Naive thymus-derived CD8-positive, alpha-beta T cell (primary cell): ENCODE results near the gene ERN1. TPM values are rescaled to one million over a fixed set of nuclear protein-coding genes. Genes with fewer than 3 reads are reported as not detected.

ENCODE experiments used
- ATAC-seq, 2 donors: fragments of 150-1000 bp; cut with Tn5 transposase in 1 of 2; sonication (Bioruptor Pico), chemical (Tn5 transposase) in 1 of 2; 1 replicate in 1 of 2; 2 replicates in 1 of 2; pipeline ENCODE4 v1.10.0; 2021; ENCODE audit warnings: mild to moderate bottlenecking in 2 of 2, moderate library complexity in 2 of 2
- POLR2A ChIA-PET: fragments of 350-600 bp; sonication (Branson Sonifier 250); formaldehyde crosslinking; loops from one replicate; lab custom pipeline; 2021; ENCODE audit warnings: antibody characterized with exemption; lab: Charles Lee
- DNase-seq, 10 donors: peaks; one replicate each; pipeline versions ENCODE4 v3.0.0 to v3.0.0-alpha.2; 2020 to 2022
- H3K27ac Mint-ChIP-seq, 10 donors: one replicate each; pipeline ENCODE4 v1.8.0; 2020 to 2022; ENCODE audit warnings: mild to moderate bottlenecking in 10 of 10, mixed read lengths in 10 of 10, moderate library complexity in 4 of 10, inconsistent platforms in 1 of 10
- H3K27me3 Mint-ChIP-seq, 5 donors: one replicate each; pipeline ENCODE4 v1.8.0; 2021 to 2022; ENCODE audit warnings: mixed read lengths in 5 of 5
- H3K36me3 Mint-ChIP-seq, 3 donors: one replicate each; pipeline ENCODE4 v1.8.0; 2020 to 2022; ENCODE audit warnings: mixed read lengths in 3 of 3, mild to moderate bottlenecking in 2 of 3, inconsistent platforms in 1 of 3
- H3K4me1 Mint-ChIP-seq, 4 donors: one replicate each; pipeline ENCODE4 v1.8.0; 2021 to 2022; ENCODE audit warnings: mixed read lengths in 4 of 4
- H3K4me3 Mint-ChIP-seq, 10 donors: one replicate each; pipeline ENCODE4 v1.8.0; 2020 to 2022; ENCODE audit warnings: mild to moderate bottlenecking in 10 of 10, mixed read lengths in 10 of 10, moderate library complexity in 6 of 10, inconsistent platforms in 1 of 10
- H3K9me3 Mint-ChIP-seq, 9 donors: one replicate each; pipeline ENCODE4 v1.8.0; 2020 to 2022; ENCODE audit warnings: mixed read lengths in 9 of 9, mild to moderate bottlenecking in 3 of 9, inconsistent platforms in 1 of 9, moderate library complexity in 1 of 9
- polyA plus RNA-seq, 3 donors: library from polyadenylated mRNA; unstranded; fragments of 300-500 nt; fragmentation: Illumina TruSeq; gene quantifications; one replicate each; pipeline ENCODE4 v1.2.3, GENCODE V29; 2021
- total RNA-seq, 8 experiments: library from RNA in 2 of 8; stranded (reverse) in 2 of 8; gene quantifications; one replicate each; pipeline ENCODE4 v1.2.3 and lab custom pipeline; 2021 to 2026

Gene ERN1
- total and polyA plus RNA-seq, 5 experiments from 2014 or later: 9.3 to 24.0 (median 21.2) TPM

DNA sequence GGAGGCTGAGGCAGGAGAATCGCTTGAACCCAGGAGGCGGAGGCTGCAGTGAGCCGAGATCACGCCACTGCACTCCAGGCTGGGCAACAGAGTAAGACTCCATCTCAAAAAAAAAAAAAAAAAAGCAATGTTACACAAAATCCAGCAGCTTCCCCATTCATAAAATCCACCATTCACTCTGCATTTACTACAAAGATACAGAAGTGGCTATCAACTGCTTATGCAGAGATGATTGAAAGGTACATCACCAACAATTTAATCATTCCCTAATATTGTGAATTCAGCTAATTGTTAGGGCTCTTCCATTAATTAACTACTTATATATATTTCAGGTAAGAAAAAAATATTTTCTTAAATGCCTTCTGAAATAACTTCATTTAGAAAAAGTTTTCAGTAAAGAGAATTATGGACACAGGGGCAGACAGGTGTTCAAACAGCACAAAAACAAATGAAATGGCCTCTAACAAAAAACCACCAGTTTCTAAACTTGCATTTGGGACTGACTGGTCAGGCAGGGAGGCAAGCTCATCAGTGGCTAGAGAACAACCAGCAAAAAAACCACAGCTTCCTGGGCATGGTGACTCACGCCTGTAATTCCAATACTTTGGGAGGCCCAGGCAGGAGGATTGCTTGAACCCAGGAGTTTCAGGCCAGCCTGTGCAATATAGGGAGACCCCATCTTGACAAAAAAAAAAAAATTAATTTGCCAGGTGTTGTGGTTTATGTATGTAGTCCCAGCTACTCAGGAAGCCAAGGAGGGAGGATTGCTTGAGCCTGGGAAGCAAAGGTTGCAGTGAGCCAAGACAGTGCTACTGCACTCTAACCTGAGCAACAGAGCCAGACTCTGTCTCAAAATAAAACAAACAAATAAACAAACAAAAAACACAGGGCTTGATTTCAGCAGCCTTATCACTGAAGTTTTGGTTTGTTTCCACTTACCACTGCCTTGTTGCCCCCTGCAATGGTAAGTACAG, 26.3 kb downstream of the ERN1 start:
- no peak for ATAC-seq
- POLR2A ChIA-PET: interaction anchor here (0.6 to 1.5 kb wide), 7 partner anchors 11 to 334 kb away, joined by 3 to 6 read pairs (median 5); no protein-coding TSS in a partner anchor
- DNase-seq: no peak
- no peaks in the 10 kb centered on the region for H3K9me3 Mint-ChIP-seq
- peak overlapping the region in 3 of 10 donors; percentile 10 to 95 (median 78) for H3K27ac Mint-ChIP-seq
- H3K27me3 Mint-ChIP-seq: no peaks in the 10 kb centered on the region
- H3K4me1 Mint-ChIP-seq: peaks cover 11 to 58% (median 39%) of the 10 kb centered on the region in 4 donors
- H3K36me3 Mint-ChIP-seq: peaks cover 0 to 3% (median 0%) of the 10 kb centered on the region in 3 donors
- H3K4me3 Mint-ChIP-seq: peak overlapping the region in 1 of 10 donors; percentile 19

DNA sequence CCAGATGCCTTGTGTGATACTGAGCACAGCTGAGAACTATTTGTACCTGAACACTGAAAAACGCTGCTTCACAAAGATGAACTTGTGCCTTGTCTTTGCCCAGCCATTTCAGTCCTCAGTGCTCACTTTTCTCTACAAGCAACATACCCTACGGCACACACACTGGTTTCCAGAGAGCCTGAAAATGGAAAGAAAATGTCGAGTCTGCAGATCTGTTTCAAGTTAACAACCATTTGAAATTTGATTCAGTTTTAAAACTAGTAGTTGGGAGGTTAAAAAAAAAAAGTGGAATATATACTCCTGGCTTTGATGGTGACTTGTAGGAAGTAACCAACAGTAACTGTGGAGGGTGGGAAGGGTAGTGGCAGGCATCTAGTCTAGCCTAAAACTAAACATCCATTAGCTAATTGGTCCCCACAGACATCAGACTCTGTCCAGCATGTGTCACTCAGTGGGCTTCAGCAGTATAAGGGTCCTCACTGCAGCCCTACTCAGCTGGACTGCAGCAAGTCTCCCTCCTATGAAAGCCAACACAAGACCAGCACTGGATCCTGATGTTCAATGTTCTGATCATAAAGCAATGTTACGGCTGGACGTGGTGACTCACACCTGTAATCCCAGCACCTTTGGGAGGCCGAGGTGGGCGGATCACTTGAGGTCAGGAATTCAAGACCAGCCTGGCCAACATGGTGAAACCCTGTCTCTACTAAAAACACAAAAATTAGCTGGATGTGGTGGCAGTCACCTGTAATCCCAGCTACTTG, 27.1 kb downstream of the ERN1 start:
- DNase-seq (no peak), ATAC-seq (no peak)
- Mint-ChIP-seq H3K27me3 (no peaks in the 10 kb centered on the region), H3K36me3 (peaks cover 0 to 5% (median 3%) of the 10 kb centered on the region in 3 donors), H3K4me1 (peaks cover 11 to 57% (median 42%) of the 10 kb centered on the region in 4 donors), H3K4me3 (no peak overlapping the region), H3K27ac (peak overlapping the region in 2 of 10 donors; percentile 49 to 81), H3K9me3 (no peaks in the 10 kb centered on the region)
- POLR2A ChIA-PET: interaction anchor here (0.6 to 1.5 kb wide), 5 partner anchors 8 to 333 kb away, joined by 3 to 6 read pairs (median 5); no protein-coding TSS in a partner anchor

DNA sequence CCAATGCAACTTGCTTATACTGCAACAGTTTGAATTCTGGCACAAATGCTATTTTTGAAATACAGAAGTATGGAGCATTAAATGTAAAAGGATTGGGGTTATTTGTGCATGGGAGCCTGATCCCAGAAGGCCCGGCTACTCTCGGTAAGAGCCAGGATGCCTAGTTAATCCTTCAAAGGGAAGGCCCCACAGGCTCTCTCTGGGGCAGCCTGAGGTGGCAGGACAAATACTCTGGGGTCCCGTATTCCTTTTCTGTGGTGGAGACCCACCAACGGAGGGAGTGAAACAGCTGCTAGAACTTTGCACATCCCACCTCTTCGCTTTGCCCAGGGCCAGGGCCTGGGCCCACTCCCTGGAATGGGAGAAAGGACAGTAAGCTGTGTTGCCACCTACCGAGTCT, 30.4 kb downstream of the ERN1 start:
- no peak overlapping the region for H3K27ac Mint-ChIP-seq
- H3K36me3 Mint-ChIP-seq: peaks cover 2 to 23% (median 18%) of the 10 kb centered on the region in 3 donors
- H3K4me3 Mint-ChIP-seq: no peak overlapping the region
- ATAC-seq (no peak), DNase-seq (no peak)
- H3K27me3 Mint-ChIP-seq: no peaks in the 10 kb centered on the region
- POLR2A ChIA-PET: no interaction called here
- no peaks in the 10 kb centered on the region for H3K9me3 Mint-ChIP-seq
- peaks cover 10 to 55% (median 32%) of the 10 kb centered on the region in 4 donors for H3K4me1 Mint-ChIP-seq

DNA sequence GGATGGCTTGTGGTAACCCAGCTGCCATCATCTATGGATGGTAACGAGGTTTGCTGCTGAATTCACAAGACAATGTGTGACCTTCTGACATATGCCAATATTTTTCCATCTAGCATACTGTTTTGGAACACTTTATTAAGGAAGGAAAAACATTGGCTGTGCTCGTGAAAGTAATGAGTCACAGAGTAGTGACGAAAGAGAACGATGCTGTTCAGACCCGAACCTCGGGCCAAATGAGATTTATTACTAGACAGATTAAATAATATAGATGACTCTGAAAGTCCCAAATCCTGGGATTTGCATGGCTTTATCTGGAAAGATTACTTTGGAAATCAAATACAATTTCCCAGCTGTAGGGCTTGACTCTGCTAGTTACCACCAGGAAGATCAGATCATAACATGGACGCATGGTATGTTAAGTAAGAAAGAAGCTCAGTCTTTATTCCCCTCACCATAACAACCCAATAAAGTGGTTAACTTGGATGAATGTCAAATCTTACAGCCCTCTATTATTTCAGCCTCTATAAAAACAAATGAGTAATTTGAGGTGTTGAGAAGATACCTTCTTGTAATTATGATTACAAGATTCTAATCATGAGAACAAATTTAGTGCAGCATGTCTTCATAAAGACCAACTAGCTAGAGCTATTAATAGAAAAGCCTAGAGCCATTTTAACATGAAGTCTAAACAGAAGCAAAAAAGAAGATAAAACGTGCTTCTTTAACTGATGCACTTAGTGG, 32.6 kb downstream of the ERN1 start:
- H3K9me3 Mint-ChIP-seq: no peaks in the 10 kb centered on the region
- peaks cover 8 to 53% (median 25%) of the 10 kb centered on the region in 4 donors for H3K4me1 Mint-ChIP-seq
- peaks cover 4 to 23% (median 22%) of the 10 kb centered on the region in 3 donors for H3K36me3 Mint-ChIP-seq
- POLR2A ChIA-PET: interaction anchor here (0.6 kb wide), 1 partner anchor 100 kb away, joined by 6 read pairs; no protein-coding TSS in a partner anchor
- no peaks in the 10 kb centered on the region for H3K27me3 Mint-ChIP-seq
- H3K27ac Mint-ChIP-seq: peak overlapping the region in 1 of 10 donors; percentile 10
- H3K4me3 Mint-ChIP-seq: no peak overlapping the region
- no peak for ATAC-seq
- no peak for DNase-seq

DNA sequence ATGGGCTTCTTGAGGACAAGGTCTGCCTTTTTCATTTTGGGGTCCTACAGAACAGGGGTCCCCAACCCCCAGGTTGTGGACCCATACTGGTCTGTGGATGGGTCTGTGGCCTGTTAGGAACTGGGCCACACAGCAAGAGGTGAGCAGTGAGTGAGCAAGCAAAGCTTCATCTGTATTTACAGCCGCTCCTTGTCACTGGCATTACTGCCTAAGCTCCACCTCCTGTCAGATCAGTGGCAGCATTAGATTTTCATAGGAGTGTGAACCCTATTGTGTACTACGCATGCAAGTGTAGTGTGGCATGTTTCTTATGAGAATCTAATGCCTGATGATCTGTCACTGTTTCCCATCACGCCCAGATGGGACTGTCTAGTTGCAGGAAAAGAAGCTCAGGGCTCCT, 33.9 kb downstream of the ERN1 start:
- DNase-seq (no peak), ATAC-seq (no peak)
- Mint-ChIP-seq H3K9me3 (no peaks in the 10 kb centered on the region), H3K4me3 (no peak overlapping the region), H3K27me3 (no peaks in the 10 kb centered on the region), H3K27ac (peak overlapping the region in 1 of 10 donors; percentile 66), H3K4me1 (peaks cover 12 to 63% (median 32%) of the 10 kb centered on the region in 4 donors), H3K36me3 (peaks cover 4 to 26% (median 23%) of the 10 kb centered on the region in 3 donors)
- POLR2A ChIA-PET: no interaction called here

DNA sequence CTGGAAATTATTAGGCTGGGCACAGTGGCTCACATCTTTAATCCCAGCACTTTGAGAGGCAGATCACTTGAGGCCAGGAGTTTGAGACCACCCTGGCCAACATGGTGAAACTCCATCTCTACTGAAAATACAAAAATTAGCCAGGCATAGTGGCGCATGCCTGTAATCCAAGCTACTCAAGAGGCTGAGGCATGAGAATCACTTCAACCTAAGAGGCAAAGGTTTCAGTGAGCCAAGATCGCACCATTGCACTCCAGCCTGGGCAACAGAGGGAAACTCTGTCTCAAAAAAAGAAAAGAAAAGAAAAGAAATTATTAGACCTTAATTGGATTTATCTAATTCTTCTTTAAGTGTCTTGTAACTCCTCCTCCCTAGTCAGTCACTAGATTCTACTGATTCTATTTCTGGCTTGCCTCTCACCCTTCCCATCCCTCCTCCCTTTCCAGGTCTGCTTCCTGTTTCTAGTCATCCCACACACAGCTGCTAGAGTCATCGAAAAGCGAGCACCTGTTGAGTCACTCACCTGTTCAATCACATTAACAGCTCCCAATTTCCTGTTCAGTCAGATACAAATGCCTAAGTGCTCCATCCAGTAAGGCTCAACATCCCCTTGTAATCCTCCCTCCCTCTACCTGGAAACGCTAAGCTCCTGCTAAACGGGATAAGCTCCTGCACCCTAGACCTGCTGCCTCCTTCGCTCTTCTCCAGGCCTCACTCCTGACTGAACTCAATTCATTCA, 34.6 kb downstream of the ERN1 start:
- no peak for DNase-seq
- Mint-ChIP-seq H3K9me3 (no peaks in the 10 kb centered on the region), H3K4me1 (peaks cover 14 to 69% (median 35%) of the 10 kb centered on the region in 4 donors), H3K36me3 (peaks cover 4 to 30% (median 23%) of the 10 kb centered on the region in 3 donors), H3K27ac (peak overlapping the region in 4 of 10 donors; percentile 17 to 72 (median 46)), H3K4me3 (no peak overlapping the region), H3K27me3 (no peaks in the 10 kb centered on the region)
- POLR2A ChIA-PET: no interaction called here
- ATAC-seq: no peak

DNA sequence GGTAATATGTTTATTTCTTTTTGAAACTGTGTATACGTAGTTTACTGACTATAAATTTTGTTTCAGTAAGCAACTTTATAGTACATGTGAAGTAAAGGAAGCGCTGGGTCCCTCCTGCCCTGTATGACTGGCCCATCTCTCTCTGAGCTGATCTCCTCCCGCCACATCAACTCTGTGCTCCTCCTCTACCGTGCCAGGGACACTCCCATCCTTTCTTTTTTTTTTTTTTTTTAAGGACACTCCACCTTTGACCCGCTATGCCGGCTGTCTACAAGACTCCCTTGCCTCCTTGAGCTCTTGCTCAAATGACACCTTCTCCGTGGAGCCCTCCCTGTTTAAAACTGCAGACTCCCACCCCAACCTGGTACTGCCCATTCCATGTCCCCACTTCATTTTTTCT, 35.5 kb downstream of the ERN1 start:
- Mint-ChIP-seq H3K4me3 (no peak overlapping the region), H3K27me3 (no peaks in the 10 kb centered on the region), H3K4me1 (peaks cover 14 to 76% (median 36%) of the 10 kb centered on the region in 4 donors), H3K36me3 (peaks cover 4 to 30% (median 23%) of the 10 kb centered on the region in 3 donors), H3K27ac (peak overlapping the region in 4 of 10 donors; percentile 12 to 72 (median 33)), H3K9me3 (no peaks in the 10 kb centered on the region)
- POLR2A ChIA-PET: no interaction called here
- DNase-seq (no peak), ATAC-seq (no peak)

DNA sequence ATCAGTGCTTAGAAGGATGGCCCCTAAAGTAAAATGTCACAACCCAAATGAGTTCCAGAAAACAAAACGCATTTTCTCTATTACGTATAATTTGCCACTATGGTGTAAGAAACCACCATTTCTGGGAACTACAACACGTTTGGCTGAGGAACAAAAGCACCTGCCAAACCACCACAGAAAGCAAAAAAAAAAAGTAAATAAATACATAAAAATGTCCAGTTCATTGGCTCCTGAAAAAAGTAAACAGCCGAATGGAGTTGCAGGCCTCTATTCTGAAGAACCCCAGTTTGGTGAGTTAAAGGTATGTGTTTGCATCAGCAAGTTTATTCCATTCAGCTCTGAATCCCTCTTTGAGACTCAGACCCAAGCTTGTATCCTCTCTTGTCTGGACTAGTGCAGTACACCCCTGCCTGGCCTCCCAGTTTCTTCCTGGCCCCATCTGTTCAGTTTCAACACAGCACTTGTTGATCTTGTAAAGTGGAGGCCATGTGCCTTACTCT, 36.9 kb downstream of the ERN1 start:
- ATAC-seq (no peak), DNase-seq (no peak)
- Mint-ChIP-seq H3K36me3 (peaks cover 4 to 30% (median 19%) of the 10 kb centered on the region in 3 donors), H3K27ac (peak overlapping the region in 3 of 10 donors; percentile 42 to 84 (median 72)), H3K4me3 (no peak overlapping the region), H3K9me3 (no peaks in the 10 kb centered on the region), H3K4me1 (peaks cover 15 to 80% (median 35%) of the 10 kb centered on the region in 4 donors), H3K27me3 (no peaks in the 10 kb centered on the region)
- POLR2A ChIA-PET: no interaction called here

DNA sequence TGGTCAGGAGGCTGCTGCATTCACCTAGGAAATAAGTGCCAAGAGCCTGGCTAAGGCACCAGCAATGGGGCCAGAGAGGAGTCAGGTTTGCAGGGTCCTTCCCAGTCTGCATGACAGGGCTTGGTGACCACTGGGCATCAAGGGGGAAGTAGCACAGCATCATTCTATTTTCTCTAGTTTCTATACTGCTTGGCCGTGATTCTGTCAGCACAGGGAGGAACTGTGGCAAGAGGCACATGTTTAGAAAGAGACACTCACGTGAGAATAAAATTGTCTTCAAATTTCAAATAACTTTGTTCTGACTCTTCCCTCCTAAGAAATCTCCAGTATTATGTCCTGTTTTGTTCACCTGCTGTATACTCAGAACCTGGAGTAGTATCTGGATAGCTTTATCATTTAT, 37.8 kb downstream of the ERN1 start:
- H3K9me3 Mint-ChIP-seq: no peaks in the 10 kb centered on the region
- DNase-seq (no peak), ATAC-seq (no peak)
- H3K4me1 Mint-ChIP-seq: peaks cover 16 to 79% (median 34%) of the 10 kb centered on the region in 4 donors
- H3K4me3 Mint-ChIP-seq: no peak overlapping the region
- peak overlapping the region in 2 of 10 donors; percentile 42 to 84 for H3K27ac Mint-ChIP-seq
- POLR2A ChIA-PET: interaction anchor here (0.5 to 1.1 kb wide), 2 partner anchors 39 to 206 kb away, joined by 3 to 4 read pairs; no protein-coding TSS in a partner anchor
- H3K36me3 Mint-ChIP-seq: peaks cover 4 to 27% (median 12%) of the 10 kb centered on the region in 3 donors
- H3K27me3 Mint-ChIP-seq: no peaks in the 10 kb centered on the region

DNA sequence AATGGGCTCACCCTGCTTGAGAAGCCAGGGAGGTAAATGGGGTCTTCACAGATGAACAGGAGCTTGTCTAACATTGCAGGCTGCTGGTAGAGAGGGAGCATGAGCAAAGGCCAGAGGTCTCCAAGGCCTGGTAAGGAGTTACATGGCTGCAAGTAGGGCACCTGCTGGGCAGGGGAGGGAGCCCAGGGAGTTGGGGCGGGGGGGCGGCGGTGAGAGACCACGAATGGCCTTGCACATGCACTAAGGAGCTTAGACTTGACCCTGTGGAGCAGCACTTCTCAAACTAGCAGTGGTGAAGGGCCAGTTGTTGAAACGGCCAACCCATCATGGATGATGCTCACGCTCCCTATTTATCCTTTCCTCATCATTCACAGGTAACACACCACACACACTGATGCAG, 38.4 kb downstream of the ERN1 start:
- Mint-ChIP-seq H3K9me3 (no peaks in the 10 kb centered on the region), H3K36me3 (peaks cover 4 to 22% (median 7%) of the 10 kb centered on the region in 3 donors), H3K4me3 (peak overlapping the region in 1 of 10 donors; percentile 37), H3K4me1 (peaks cover 17 to 76% (median 33%) of the 10 kb centered on the region in 4 donors), H3K27ac (peak overlapping the region in 5 of 10 donors; percentile 1 to 90 (median 81)), H3K27me3 (no peaks in the 10 kb centered on the region)
- ATAC-seq (no peak), DNase-seq (no peak)
- POLR2A ChIA-PET: interaction anchor here (1.1 kb wide), 1 partner anchor 38 kb away, joined by 4 read pairs; no protein-coding TSS in a partner anchor

DNA sequence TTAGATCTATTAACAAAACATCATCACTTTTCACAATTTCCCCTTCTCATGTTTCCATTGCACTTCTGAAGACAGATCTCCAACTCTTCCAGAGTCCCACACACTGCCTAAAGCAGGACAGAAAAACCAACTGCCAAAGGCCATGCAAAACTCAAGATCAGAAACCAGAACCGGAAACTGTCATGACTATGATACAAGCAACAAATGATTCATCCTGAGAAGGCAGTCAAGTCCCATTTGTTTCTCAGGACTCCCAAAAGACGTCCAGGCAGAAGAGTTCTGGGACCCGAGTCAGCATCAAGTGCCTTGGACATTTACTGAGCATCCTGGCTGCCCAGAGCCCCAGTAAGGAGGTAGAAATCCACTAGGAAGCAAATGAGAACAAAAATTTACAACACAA, 38.8 kb downstream of the ERN1 start:
- ATAC-seq: no peak
- POLR2A ChIA-PET: interaction anchor here (0.5 kb wide), 1 partner anchor 45 kb away, joined by 3 read pairs; no protein-coding TSS in a partner anchor

More for the DNA sequence above, 38.8 kb downstream of the ERN1 start:
- peaks cover 4 to 20% (median 4%) of the 10 kb centered on the region in 3 donors for H3K36me3 Mint-ChIP-seq
- no peaks in the 10 kb centered on the region for H3K27me3 Mint-ChIP-seq
- peaks cover 17 to 74% (median 33%) of the 10 kb centered on the region in 4 donors for H3K4me1 Mint-ChIP-seq
- H3K9me3 Mint-ChIP-seq: no peaks in the 10 kb centered on the region
- H3K4me3 Mint-ChIP-seq: peak overlapping the region in 1 of 10 donors; percentile 37
- DNase-seq: no peak
- peak overlapping the region in 5 of 10 donors; percentile 21 to 90 (median 81) for H3K27ac Mint-ChIP-seq
